Measurements from ENCODE around the gene MBD3L5.
"Not testable (repeated sequence)": the region's sequence is repeated elsewhere in the genome, so short reads cannot be mapped to it uniquely, and the experiment has no call there.

MBD3L5 gene

GRCh38 chr19:7030278-7030677 is at the start of gene MBD3L5:
MBD3L5 (plus strand) TSS chr19:7030578; CDS start chr19:7030612, 34 bp downstream.
- DNase-seq (ENCODE audit: low read depth in 2 of 2), result not testable (repeated sequence)

- DNase-seq (ENCODE audit: low read depth in 2 of 2), result no peak
Observed at GRCh38 chr19:6983448-6983847, 46.9 kb upstream of the MBD3L5 start.

GRCh38 chr19:6987850-6988249 is 42.5 kb upstream of the MBD3L5 start:
- no peak for DNase-seq (ENCODE audit: low read depth in 2 of 2)

DNA sequence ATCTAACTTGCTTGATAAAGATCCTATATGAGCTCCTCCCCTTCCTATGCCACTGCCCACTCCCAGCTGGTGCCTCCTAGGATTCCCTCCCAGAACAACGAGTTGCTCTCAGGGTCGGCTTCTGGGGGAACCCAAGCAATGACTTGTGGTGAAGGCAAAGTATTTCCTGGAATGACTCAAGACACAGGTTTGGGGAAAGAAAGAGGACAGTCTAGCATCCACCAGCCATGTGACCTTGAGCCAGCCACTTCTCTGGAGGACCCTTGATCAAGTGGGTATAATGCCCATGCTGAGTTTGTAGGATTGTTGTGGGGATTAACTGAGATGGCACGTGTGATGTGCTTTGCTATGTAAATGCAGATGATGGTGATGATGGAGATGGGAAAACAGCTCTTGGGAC is 42.1 kb upstream of the MBD3L5 start:
- no peak for DNase-seq (ENCODE audit: low read depth in 2 of 2)

- no peak for DNase-seq (ENCODE audit: low read depth in 2 of 2)
Observed at GRCh38 chr19:6995054-6995453, 35.3 kb upstream of the MBD3L5 start.

DNA sequence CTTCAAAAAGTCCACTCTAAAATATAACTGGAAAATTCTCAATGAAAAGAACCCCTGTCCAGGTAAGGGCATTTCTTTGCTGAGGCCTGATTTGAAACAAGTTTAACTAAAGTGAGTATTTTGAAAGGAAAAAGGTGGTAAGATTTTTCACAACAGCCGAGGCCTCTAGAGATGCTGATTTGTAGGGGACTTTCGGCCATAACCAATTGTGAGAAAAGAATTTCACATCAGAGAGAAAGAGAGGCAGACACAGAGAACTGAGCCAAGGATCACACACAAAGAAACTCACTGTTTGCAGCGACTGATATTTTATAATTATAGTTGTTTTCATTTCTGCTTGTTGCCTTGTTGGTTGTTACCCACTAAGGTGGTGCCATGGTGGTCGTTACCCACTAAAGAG is 33.6 kb upstream of the MBD3L5 start:
- no peak for DNase-seq (ENCODE audit: low read depth in 2 of 2)

GRCh38 chr19:6997679-6998445 is 32.5 kb upstream of the MBD3L5 start:
- DNase-seq (ENCODE audit: low read depth in 2 of 2), result no peak

- DNase-seq (ENCODE audit: low read depth in 2 of 2), result no peak
Observed at GRCh38 chr19:6999933-7000332, 30.4 kb upstream of the MBD3L5 start.

DNA sequence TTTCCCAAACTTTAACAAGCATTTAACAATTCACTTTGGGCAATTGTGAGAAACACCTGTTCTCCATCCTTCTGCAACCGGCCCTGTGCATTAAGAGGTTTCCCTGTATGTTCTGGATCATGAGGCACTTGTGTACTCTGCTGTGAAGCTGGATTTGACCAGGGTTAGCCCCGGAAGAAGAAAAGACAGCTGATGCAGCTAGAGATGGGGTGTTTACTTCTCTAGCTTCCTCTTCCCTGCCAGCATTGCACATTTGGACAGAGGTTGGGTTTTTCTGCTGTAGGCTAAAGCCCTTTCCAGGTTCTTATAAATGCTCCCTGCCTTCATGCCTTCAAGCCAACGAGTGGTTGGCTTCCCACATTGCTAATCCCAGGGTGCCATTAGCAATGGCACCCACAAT is 30.0 kb upstream of the MBD3L5 start:
- DNase-seq (ENCODE audit: low read depth in 2 of 2), result no peak

GRCh38 chr19:7000816-7001215 is 29.6 kb upstream of the MBD3L5 start:
- no peak for DNase-seq (ENCODE audit: low read depth in 2 of 2)

DNA sequence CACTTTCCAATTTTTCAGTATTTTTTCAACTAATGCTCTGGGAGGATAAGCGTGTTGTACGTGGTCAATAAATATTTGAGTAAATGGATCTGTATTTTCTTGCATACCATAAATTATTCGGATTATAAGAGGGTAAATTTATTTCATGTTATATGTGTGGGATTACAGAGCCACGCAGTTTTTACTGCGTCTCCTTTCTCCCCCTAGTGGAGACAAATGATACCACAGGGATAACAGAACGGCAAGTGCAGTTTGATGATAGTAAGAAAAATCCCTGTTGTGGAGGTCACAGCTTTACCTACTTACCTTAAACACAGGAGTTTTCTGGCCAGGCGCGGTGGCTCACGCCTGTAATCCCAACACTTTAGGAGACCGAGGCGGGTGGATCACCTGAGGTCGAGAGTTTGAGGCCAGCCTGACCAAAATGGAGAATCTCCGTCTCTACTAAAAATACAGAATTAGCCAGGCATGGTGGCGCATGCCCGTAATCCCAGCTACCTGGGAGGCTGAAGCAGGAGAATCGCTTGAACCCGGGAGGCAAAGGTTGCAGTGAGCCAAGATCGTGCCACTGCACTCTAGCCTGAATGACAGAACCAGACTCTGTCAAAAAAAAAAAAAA is 26.0 kb upstream of the MBD3L5 start:
- DNase-seq (ENCODE audit: low read depth in 2 of 2), result no peak

GRCh38 chr19:7006135-7006704 is 24.2 kb upstream of the MBD3L5 start:
- no peak for DNase-seq (ENCODE audit: low read depth in 2 of 2)

DNA sequence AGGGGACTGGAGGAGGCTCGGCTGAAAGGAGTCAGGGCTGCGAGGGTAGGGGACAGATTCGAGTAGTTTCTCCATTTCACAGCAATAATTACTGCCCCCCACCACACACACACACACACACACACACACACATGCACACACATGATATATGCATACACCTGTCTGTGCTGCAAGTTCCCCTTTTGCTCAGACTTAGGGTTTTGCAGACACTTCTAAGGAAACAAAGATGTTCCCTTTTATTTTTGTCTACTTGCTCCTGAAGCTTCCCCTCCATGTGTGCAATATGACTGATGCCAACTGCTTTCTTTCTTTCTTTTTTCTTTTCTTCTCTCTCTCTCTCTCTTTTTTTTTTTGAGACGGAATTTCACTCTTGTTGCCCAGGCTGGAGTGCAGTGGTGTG is 22.5 kb upstream of the MBD3L5 start:
- DNase-seq (ENCODE audit: low read depth in 2 of 2), result no peak

DNA sequence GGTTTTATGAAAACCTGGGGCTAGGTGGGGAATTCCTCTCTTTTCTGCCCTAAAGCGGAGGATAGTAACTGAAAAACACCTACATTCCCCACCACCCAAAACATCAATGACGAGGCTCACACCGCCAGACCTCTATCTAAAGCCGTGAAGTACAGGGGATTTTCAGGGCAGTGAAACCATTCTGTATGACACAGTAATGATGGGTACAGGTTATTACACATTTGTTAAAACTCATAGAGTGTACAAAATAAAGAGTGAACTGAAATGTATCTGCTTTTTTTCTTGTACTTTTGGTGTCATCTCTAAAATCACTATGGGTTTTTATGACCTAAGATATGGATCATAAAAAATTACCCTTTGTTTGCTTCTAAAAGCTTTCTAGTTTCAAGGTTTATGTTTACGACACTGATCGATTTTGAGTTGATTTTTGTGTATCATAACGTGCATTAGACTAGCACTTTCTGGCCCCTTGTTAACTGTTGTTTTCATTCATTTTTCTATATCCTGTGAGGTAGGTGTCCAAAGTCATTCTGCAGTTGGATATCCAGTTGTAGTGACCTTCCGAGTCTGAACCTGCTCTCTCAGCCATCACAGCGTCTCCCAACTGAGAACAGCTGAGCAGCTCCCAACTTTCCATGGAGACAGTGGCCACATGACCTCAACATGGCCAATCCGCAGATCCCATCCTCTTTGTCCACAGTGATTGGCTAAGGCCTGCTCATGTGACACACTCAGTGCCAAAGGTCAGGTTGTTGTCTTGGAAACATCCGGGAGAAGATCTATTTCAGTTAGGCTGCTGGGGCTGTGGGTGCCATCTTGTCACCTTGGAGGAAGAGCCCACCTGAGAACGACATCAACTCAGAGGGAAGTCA is 19.4 kb upstream of the MBD3L5 start:
- no peak for DNase-seq (ENCODE audit: low read depth in 2 of 2)

DNA sequence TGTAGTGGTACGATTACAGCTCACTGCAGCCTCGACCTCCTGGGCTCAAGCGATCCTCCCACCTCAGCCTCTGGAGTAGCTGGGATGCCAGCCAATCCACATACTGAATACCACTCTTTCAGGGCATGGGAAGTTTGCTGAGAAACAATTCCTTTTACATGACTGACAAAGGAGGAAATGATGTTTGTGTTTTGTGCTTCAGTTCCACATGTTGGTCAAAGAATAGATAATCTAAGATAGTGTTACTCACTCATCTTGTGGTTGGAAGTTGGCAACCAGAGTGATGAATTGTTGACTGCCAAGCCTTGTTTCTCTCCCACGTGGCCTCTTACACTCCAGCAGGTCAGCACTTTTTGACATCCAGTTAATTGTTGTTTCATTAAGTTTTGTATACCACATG is 16.7 kb upstream of the MBD3L5 start:
- DNase-seq (ENCODE audit: low read depth in 2 of 2), result no peak

DNA sequence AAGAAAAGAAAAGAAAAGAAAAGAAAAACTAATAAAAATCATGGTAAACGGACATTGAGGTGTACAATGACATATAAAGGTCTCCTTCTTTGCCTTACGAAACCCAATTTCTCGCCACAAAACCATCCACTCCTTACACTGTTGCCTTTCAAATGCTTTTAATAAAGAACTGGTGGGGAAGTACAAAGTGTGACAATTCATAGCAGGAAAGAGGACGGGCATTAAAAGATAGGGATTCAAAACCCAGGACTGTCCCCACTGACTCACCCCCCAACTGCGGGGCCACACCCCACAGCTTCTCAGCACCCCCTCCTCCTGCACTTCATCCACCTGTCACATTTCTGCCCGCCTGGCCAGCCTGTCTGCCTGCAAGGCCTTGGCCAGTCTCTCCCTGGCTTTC is 11.6 kb upstream of the MBD3L5 start:
- DNase-seq (ENCODE audit: low read depth in 2 of 2), result no peak

GRCh38 chr19:7021331-7021730 is 9.0 kb upstream of the MBD3L5 start, which contains the start of gene MBD3L2B:
MBD3L2B (minus strand) TSS chr19:7021431; CDS start chr19:7021397, 34 bp downstream.
- DNase-seq (ENCODE audit: low read depth in 2 of 2), result not testable (repeated sequence)

DNA sequence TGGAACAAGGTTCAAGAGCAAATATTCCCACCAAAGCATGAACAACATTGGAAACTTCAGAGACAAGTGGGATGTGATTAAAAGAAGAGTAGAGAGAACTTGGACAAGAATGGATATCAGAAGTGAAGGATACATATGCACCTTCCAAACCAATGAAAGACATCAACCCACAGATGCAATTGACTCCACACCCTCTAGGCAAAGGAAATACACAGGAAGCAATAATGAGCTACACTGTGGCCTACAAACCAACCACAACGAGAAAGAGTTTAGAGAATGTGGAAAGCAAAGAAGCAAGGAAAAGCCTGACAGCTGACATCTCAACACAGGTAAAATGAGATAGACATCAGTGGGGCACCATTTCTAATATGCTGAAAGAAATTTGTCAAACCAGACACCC is 1.6 kb upstream of the MBD3L5 start:
- DNase-seq (ENCODE audit: low read depth in 2 of 2), result not testable (repeated sequence)

DNA sequence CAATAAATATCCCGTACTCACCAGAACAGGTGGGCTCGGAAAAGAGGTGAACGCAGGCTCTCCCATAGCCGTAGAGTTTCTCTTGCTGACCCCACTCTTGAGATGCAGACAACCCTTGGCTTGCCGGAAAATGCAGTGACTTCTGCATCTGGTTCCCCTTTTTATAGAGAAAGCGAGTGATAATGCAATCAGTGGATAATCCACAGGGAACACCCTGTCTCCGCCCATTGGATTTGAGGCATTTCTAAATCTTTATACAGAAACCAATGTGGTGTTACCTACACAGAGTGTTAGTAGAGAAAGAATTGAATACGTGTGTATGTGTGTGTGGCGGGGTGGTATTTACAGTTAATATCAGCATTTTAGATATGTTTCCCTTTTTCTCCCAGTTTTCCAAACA is 9.7 kb downstream of the MBD3L5 start, which contains the start of gene MBD3L4:
TSS of gene MBD3L4 (minus strand) at position 101 of the 400 bp plus-strand sequence. CDS start at position 66, 35 bp downstream.
- DNase-seq (ENCODE audit: low read depth in 2 of 2), result not testable (repeated sequence)

- not testable (repeated sequence) for DNase-seq (ENCODE audit: low read depth in 2 of 2)
Observed at GRCh38 chr19:7041563-7041962, 11.2 kb downstream of the MBD3L5 start.

GRCh38 chr19:7049021-7049420 is 18.6 kb downstream of the MBD3L5 start, which contains the start of gene MBD3L2:
MBD3L2 (plus strand) TSS chr19:7049321; CDS start chr19:7049374, 53 bp downstream.
- not testable (repeated sequence) for DNase-seq (ENCODE audit: low read depth in 2 of 2)

GRCh38 chr19:7051421-7051820 is 21.0 kb downstream of the MBD3L5 start:
- not testable (repeated sequence) for DNase-seq (ENCODE audit: low read depth in 2 of 2)
